Measurements from ENCODE around the gene DRG2. TPM values are rescaled to one million over a fixed set of nuclear protein-coding genes. Genes with fewer than 3 reads are reported as not detected.

Gene DRG2
- total and polyA plus RNA-seq, 2 of the 4 experiments (the other 2 are of a cell fraction): 43.6 to 45.1 TPM

DNA sequence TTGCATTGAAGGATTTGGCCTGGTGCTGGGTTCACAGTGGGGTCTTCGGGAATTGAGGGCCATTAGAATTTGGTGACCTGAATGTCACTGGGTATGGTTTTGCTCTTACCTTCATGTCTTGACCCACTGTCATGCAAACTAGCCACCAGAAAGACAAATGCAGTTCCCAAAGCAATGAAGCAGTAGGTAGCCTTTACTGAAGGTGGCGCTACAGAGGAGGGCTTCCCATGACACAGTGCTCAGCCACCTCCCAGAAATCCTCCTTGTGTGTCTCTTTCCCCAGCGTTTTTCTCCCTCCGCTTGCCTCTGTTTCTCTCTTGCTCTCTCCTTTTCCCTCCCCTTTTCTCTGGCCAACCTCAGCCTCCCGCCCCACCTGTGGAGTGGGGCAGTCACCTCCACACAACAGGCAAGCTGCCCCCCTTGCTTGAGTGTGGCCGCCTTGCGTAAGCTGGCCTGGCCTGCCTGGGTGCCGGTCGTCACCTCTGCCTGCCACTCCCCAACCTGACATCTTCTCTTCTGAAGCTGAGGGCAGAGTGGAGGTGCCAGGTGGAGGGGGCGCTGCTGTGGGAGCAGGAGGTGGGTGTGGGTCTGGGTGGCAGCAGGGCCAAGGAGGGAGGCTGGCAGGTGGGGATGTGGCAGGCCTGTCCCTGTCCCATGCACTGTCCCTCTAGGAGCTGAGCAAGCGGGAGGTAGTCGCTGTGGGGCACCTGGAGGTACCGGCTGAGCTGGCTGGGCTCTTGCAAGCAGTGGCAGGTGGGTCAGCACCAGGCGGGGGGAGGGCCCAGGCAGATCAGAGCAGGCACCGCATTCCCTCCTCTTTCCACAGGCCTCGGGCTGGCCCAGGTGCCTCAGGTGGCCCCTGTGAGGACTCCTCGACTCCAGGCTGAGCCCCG, 55.5 kb downstream of the DRG2 start:
- Histone ChIP-seq H3K9ac (ENCODE audit: low read depth, low read length) (no peak overlapping the region), H3K36me3 (ENCODE audit: control insufficient read depth, insufficient read depth, low read length) (no peaks in the 10 kb centered on the region), H3K9me3 (ENCODE audit: control insufficient read depth, insufficient read depth, low read length) (no peaks in the 10 kb centered on the region), H3K4me2 (ENCODE audit: low read depth, low read length) (no peak overlapping the region), H4K5ac (ENCODE audit: low read depth, low read length) (no peak overlapping the region), H3K79me1 (ENCODE audit: low read depth in 1 of 2, low read length in 2 of 2) (no peaks in the 10 kb centered on the region), H3K27me3 (ENCODE audit: control insufficient read depth, insufficient read depth, low read length) (no peaks in the 10 kb centered on the region; the same call in 1 of the 2 replicates), H2AK9ac (replicated peaks; ENCODE audit: low read depth, low read length, poor library complexity) (no peak overlapping the region), H2BK120ac (ENCODE audit: low read depth, low read length) (no peak overlapping the region), H2BK5ac (ENCODE audit: low read depth, low read length, poor library complexity, severe bottlenecking) (no peak overlapping the region), H2AFZ (replicated peaks; ENCODE audit: low read length, poor library complexity) (no peak overlapping the region), H2BK15ac (ENCODE audit: low read depth, low read length) (no peak overlapping the region), H3K9me1 (ENCODE audit: insufficient read depth, low read length) (no peaks in the 10 kb centered on the region), H3K27ac (ENCODE audit: insufficient read depth, low read length) (no peak overlapping the region), H4K91ac (ENCODE audit: insufficient read depth, low read depth, low read length) (no peak overlapping the region), H2AK5ac (ENCODE audit: low read depth, low read length) (no peak overlapping the region), H3K14ac (replicated peaks; ENCODE audit: low read depth, low read length) (no peak overlapping the region), H3K4me1 (ENCODE audit: control insufficient read depth, insufficient read depth, low read length) (no peaks in the 10 kb centered on the region), H3K4me3 (ENCODE audit: insufficient read depth, low read depth, low read length) (no peak overlapping the region), H4K8ac (ENCODE audit: low read depth in 2 of 2, low read length in 2 of 2) (no peak overlapping the region), H4K20me1 (ENCODE audit: insufficient read depth, low read length) (peaks cover 2% of the 10 kb centered on the region; the same call in 1 of the 2 replicates), H3K23ac (ENCODE audit: low read depth, low read length) (no peak overlapping the region), H3K4ac (ENCODE audit: low read depth, low read length) (no peak overlapping the region), H3K18ac (ENCODE audit: low read depth, low read length) (no peak overlapping the region), H2BK20ac (ENCODE audit: low read depth, low read length) (no peak overlapping the region), H3K56ac (ENCODE audit: extremely low read depth, insufficient read depth, low read length) (no peak overlapping the region)
- peak; percentile 16 for DNase-seq
- intact Hi-C loops (cut with micrococcal nuclease): no loop called here
- in situ Hi-C loops (cut with MboI; ENCODE audit: low sequenced_read_pairs): no loop called here
- WGBS, 2 experiments (ENCODE audit: extremely low coverage in 2 of 2, insufficient read length in 1 of 2): 54% methylated on average over 6 of the region's 18 CpGs; no CpG with 5 or more reads in 1 of the 2 experiments
- ChIA-PET CTCF (no interaction called here), POLR2A (ENCODE audit: unreplicated experiment) (no interaction called here)
- BruUV-seq (replicated peaks): no TSS peak
- dilution Hi-C loops (cut with HindIII; ENCODE audit: low sequenced_read_pairs, unreplicated experiment): no loop called here
- no peak for ATAC-seq (ENCODE audit: low read depth)
- TF ChIP-seq CEBPB (IDR thresholded peaks at IDR 0.05; ENCODE audit: low read depth, low read length) (no peak), CHD1 (IDR thresholded peaks at IDR 0.05; ENCODE audit: low read depth, low read length) (no peak), MAFK (IDR thresholded peaks at IDR 0.05; ENCODE audit: low read depth, low read length) (no peak), USF2 (IDR thresholded peaks at IDR 0.05; ENCODE audit: low read depth, low read length) (no peak), RAD21 (IDR thresholded peaks at IDR 0.05; ENCODE audit: low read length) (peak; percentile 33), MAZ (IDR thresholded peaks at IDR 0.05; ENCODE audit: borderline replicate concordance, low read depth, low read length) (no peak), SMC3 (IDR thresholded peaks at IDR 0.05; ENCODE audit: low read depth, low read length) (no peak), MXI1 (IDR thresholded peaks at IDR 0.05; ENCODE audit: borderline replicate concordance, low read depth, low read length) (no peak), BHLHE40 (IDR thresholded peaks at IDR 0.05; ENCODE audit: low read depth, low read length) (no peak), RFX5 (IDR thresholded peaks at IDR 0.05; ENCODE audit: low read depth, low read length) (no peak), FOS (IDR thresholded peaks at IDR 0.05; ENCODE audit: low read depth, low read length) (no peak)
- TF ChIP-seq, protein P1, sequence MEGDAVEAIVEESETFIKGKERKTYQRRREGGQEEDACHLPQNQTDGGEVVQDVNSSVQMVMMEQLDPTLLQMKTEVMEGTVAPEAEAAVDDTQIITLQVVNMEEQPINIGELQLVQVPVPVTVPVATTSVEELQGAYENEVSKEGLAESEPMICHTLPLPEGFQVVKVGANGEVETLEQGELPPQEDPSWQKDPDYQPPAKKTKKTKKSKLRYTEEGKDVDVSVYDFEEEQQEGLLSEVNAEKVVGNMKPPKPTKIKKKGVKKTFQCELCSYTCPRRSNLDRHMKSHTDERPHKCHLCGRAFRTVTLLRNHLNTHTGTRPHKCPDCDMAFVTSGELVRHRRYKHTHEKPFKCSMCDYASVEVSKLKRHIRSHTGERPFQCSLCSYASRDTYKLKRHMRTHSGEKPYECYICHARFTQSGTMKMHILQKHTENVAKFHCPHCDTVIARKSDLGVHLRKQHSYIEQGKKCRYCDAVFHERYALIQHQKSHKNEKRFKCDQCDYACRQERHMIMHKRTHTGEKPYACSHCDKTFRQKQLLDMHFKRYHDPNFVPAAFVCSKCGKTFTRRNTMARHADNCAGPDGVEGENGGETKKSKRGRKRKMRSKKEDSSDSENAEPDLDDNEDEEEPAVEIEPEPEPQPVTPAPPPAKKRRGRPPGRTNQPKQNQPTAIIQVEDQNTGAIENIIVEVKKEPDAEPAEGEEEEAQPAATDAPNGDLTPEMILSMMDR (conservative IDR thresholded peaks at IDR 0.05; ENCODE audit: low read depth, low read length): peak; percentile 44

Measured in IMR-90 (cell line).